Measurements from ENCODE around the gene OTUD7B.

The OTUD7B gene

DNA sequence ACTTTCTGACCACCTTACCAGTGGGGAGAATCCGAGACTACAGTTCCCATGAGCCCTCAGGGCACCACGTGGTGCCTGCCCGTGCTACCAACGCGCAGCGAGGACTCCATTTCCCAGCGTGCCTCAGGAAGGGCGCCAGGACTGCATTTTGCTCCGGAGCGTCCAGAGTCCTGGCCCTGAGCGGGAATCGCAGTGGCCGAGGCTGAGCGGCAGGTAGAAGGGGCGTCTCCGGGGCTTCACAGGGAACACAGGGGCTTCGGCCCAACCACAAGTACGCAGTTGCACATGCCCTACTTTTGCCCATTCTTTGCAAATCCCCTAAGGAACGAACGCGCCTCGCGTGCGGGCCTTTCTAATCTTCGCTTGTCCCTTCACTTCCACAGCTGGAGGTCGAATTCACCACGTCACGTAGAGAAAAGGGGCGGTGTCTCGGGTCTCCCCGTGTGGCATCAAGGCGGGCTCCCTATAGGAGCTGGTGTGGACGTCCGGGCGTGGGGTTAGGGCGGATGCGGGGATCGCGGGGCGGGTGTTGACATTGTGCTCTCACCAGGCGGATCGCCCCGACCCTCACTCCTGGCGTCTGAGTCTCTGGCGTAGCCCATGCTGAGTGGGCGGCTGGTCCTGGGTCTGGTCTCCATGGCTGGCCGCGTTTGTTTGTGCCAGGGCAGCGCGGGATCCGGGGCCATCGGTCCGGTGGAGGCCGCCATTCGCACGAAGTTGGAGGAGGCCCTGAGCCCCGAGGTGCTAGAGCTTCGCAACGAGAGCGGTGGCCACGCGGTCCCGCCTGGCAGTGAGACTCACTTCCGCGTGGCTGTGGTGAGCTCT is 110.9 kb downstream of the OTUD7B start, which contains the start of gene BOLA1:
BOLA1 (plus strand) TSS at position 109 of the 825 bp plus-strand sequence; CDS start at position 601, 492 bp downstream.
- no peak for DNase-seq (ENCODE audit: low read depth)
- TF ChIP-seq CTCF (IDR thresholded peaks at IDR 0.05; ENCODE audit: control insufficient read depth, insufficient read depth, low read depth, low read length, missing control alignments): no peak
- peak within 1 kb of the TSS; percentile 59 for H3K4me3 ChIP-seq (ENCODE audit: control insufficient read depth, low read depth, low read length)

GRCh38 chr1:149896575-149896974 is 114.0 kb downstream of the OTUD7B start:
- no peak for DNase-seq (ENCODE audit: low read depth)
- H3K4me3 ChIP-seq (ENCODE audit: control insufficient read depth, low read depth, low read length): no peak overlapping the region
- TF ChIP-seq CTCF (IDR thresholded peaks at IDR 0.05; ENCODE audit: control insufficient read depth, insufficient read depth, low read depth, low read length, missing control alignments): no peak

DNA sequence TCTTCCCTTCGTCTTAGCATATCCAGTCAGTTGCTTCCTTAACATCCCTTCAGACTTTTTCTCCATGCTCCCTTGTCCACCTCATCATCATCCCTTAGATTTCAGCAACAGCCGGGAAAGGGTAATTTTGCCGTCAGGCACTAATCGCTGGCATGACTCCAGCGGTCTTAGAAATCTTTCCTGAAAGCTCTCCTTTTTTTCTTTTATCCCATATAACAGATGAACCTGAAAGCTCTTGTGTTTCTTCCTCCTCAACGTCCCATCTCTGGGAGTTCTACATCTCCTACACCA is 121.6 kb downstream of the OTUD7B start:
- no peak for TF ChIP-seq CTCF (IDR thresholded peaks at IDR 0.05; ENCODE audit: control insufficient read depth, insufficient read depth, low read depth, low read length, missing control alignments)
- DNase-seq (ENCODE audit: low read depth): no peak
- peak overlapping the region; percentile 46 for H3K4me3 ChIP-seq (ENCODE audit: control insufficient read depth, low read depth, low read length)

GRCh38 chr1:149888247-149888998 is 122.1 kb downstream of the OTUD7B start:
- TF ChIP-seq CTCF (IDR thresholded peaks at IDR 0.05; ENCODE audit: control insufficient read depth, insufficient read depth, low read depth, low read length, missing control alignments): peak; percentile 65
- peak overlapping the region; percentile 46 for H3K4me3 ChIP-seq (ENCODE audit: control insufficient read depth, low read depth, low read length)
- DNase-seq (ENCODE audit: low read depth): peak; percentile 66

Data from AG09309 (cell line).